ENCODE results near the gene FMNL3.

- no peak for TF ChIP-seq POLR2A (IDR thresholded peaks at IDR 0.05; ENCODE audit: low read depth, low read length)
- no peak for TF ChIP-seq POLR2AphosphoS5 (IDR thresholded peaks at IDR 0.05; ENCODE audit: low read depth, low read length)
- TF ChIP-seq TAF1 (IDR thresholded peaks at IDR 0.05; ENCODE audit: borderline replicate concordance, low read depth, low read length), result no peak
These were observed 13.2 kb downstream of the FMNL3 start for GRCh38 chr12:49693931-49694444.

Measured in GM12892 (cell line).